PC-3 (cell line): ENCODE measurements around the gene UBE2G1. TPM values are rescaled to one million over a fixed set of nuclear protein-coding genes. Genes with fewer than 3 reads are reported as not detected.

ENCODE experiments used
- ATAC-seq: fragments of 200-7000 bp; cut with Tn5 transposase; 2 replicates; pipeline ENCODE4 v1.9.1; 2020; ENCODE audit warnings: mild to moderate bottlenecking, moderate library complexity
- BruUV-seq: library from RNA; stranded (reverse); fragments of 400-500 nt; replicated peaks from 2 replicates; lab custom pipeline; 2021; lab: Mats Ljungman, UMichigan
- CTCF ChIA-PET: fragments of 300-600 bp; sonication (Branson Sonifier 250); formaldehyde crosslinking; loops from one replicate; lab custom pipeline; 2022; ENCODE audit warnings: antibody characterized with exemption; lab: Charles Lee
- POLR2A ChIA-PET: fragments of 300-600 bp; sonication (Branson Sonifier 250); formaldehyde crosslinking; loops from one replicate; lab custom pipeline; 2022; ENCODE audit warnings: antibody characterized with exemption; ENCODE audit not compliant: unreplicated experiment; lab: Charles Lee
- DNase-seq: peaks from one replicate; pipeline ENCODE4 v3.0.0-alpha.2; 2015
- H2AFZ ChIP-seq: fragments of 300-600 bp; sonication (generic); 2 replicates; pipeline ENCODE4 v1.6.0; 2016; ENCODE audit warnings: antibody characterized with exemption, low read length
- H3F3A ChIP-seq: fragments of 300-600 bp; sonication (generic); one replicate; pipeline ENCODE4 v1.6.0; 2017; ENCODE audit warnings: antibody characterized with exemption, low read length, control low read depth, mild to moderate bottlenecking; ENCODE audit not compliant: unreplicated experiment
- H3K27ac ChIP-seq: fragments of 300-600 bp; sonication (generic); 2 replicates; pipeline ENCODE4 v1.5.1; 2016; ENCODE audit warnings: mild to moderate bottlenecking, low read length
- H3K27me3 ChIP-seq: fragments of 300-600 bp; sonication (generic); 2 replicates; pipeline ENCODE4 v1.6.1; 2016; ENCODE audit warnings: low read length, mixed read lengths
- H3K36me3 ChIP-seq: fragments of 300-600 bp; sonication (generic); 2 replicates; pipeline ENCODE4 v1.6.1; 2016; ENCODE audit warnings: low read depth, mixed run types, low read length, mixed read lengths
- H3K4me1 ChIP-seq: fragments of 300-600 bp; sonication (generic); 2 replicates; pipeline ENCODE4 v1.5.1; 2016; ENCODE audit warnings: low read length; ENCODE audit not compliant: insufficient read depth
- H3K4me2 ChIP-seq: fragments of 300-600 bp; sonication (generic); 2 replicates; pipeline ENCODE4 v1.6.0; 2016; ENCODE audit warnings: low read length
- H3K4me3 ChIP-seq: fragments of 300-600 bp; sonication (generic); 2 replicates; pipeline ENCODE4 v1.5.1; 2016; ENCODE audit warnings: mild to moderate bottlenecking, low read length, mixed read lengths
- H3K79me2 ChIP-seq: fragments of 300-600 bp; sonication (generic); 2 replicates; pipeline ENCODE4 v1.6.1; 2017; ENCODE audit warnings: low read length, mixed read lengths
- H3K9ac ChIP-seq: fragments of 300-600 bp; sonication (generic); 2 replicates; pipeline ENCODE4 v1.6.0; 2016; ENCODE audit warnings: mild to moderate bottlenecking, low read length
- H3K9me2 ChIP-seq: fragments of 300-600 bp; sonication (generic); replicated peaks from 2 replicates; pipeline ENCODE4 v1.6.1; 2016; ENCODE audit warnings: mixed run types, low read length, mixed read lengths
- H3K9me3 ChIP-seq: fragments of 300-600 bp; sonication (generic); 2 replicates; pipeline ENCODE4 v1.6.1; 2016; ENCODE audit warnings: low read length, mixed read lengths
- H4K20me1 ChIP-seq: fragments of 300-600 bp; sonication (generic); 2 replicates; pipeline ENCODE4 v1.6.1; 2016; ENCODE audit warnings: low read length, mixed read lengths
- CTCF ChIP-seq: fragments of 300-600 bp; sonication (generic); conservative IDR thresholded peaks from 2 replicates; pipeline ENCODE4 v1.5.1; 2017; ENCODE audit warnings: antibody characterized with exemption, low read depth, mild to moderate bottlenecking, low read length
- EZH2 ChIP-seq: fragments of 300-600 bp; sonication (generic); IDR thresholded peaks from one replicate; pipeline ENCODE4 v1.6.1; 2017; ENCODE audit warnings: antibody characterized with exemption, mild to moderate bottlenecking, low read length; ENCODE audit not compliant: unreplicated experiment
- EZH2phosphoT487 ChIP-seq: fragments of 300-600 bp; sonication (generic); IDR thresholded peaks from 2 replicates; pipeline ENCODE4 v1.6.1; 2018; ENCODE audit warnings: mild to moderate bottlenecking, antibody characterized with exemption, low read length, borderline replicate concordance
- intact Hi-C: fragments of 100-400 bp; cut with micrococcal nuclease; formaldehyde crosslinking; loops from 2 replicates; pipeline ENCODE4 v1.9.0; 2023
- total RNA-seq: library from RNA; depleted of rRNA; stranded (reverse); fragments of >200 nt; gene quantifications from 2 replicates; pipeline ENCODE4 v1.2.3, GENCODE V29; 2014

UBE2G1 gene
- total RNA-seq, 1 experiment from 2014 or later, result 35.8 TPM

- intact Hi-C loops, result loop anchor here (10.0 kb wide), 1 partner anchor 47 kb away; the partner anchor contains the start of gene UBE2G1
- Histone ChIP-seq H2AFZ (no peak overlapping the region), H3K9ac (no peak overlapping the region), H3K4me2 (no peak overlapping the region), H3K9me3 (no peaks in the 10 kb centered on the region), H3K79me2 (peaks cover 95% of the 10 kb centered on the region), H3K27me3 (no peaks in the 10 kb centered on the region), H3K4me1 (no peaks in the 10 kb centered on the region), H3K27ac (no peak overlapping the region), H3F3A (no peaks in the 10 kb centered on the region), H4K20me1 (no peaks in the 10 kb centered on the region), H3K9me2 (no peaks in the 10 kb centered on the region), H3K36me3 (no peaks in the 10 kb centered on the region), H3K4me3 (no peak overlapping the region)
- TF ChIP-seq EZH2phosphoT487 (no peak), EZH2 (no peak), CTCF (no peak)
- CTCF ChIA-PET, result interaction anchor here (0.6 kb wide), 1 partner anchor 83 kb away, joined by 3 read pairs; no protein-coding TSS in a partner anchor
- ATAC-seq, result no peak
- BruUV-seq, result no TSS peak
- no peak for DNase-seq
- POLR2A ChIA-PET, result no interaction called here
Observed at GRCh38 chr17:4318186-4318585, 48.3 kb downstream of the UBE2G1 start.

- ATAC-seq (no peak), DNase-seq (no peak)
- ChIA-PET CTCF (interaction anchor here (0.6 kb wide), 1 partner anchor 84 kb away, joined by 3 read pairs; no protein-coding TSS in a partner anchor), POLR2A (no interaction called here)
- H3K9me3 ChIP-seq, result no peaks in the 10 kb centered on the region
- no peaks in the 10 kb centered on the region for H3K36me3 ChIP-seq
- H3K4me1 ChIP-seq, result no peaks in the 10 kb centered on the region
- H3F3A ChIP-seq, result no peaks in the 10 kb centered on the region
- no TSS peak for BruUV-seq
- H3K27me3 ChIP-seq, result no peaks in the 10 kb centered on the region
- peaks cover 95% of the 10 kb centered on the region for H3K79me2 ChIP-seq
- H3K4me2 ChIP-seq, result no peak overlapping the region
- H3K9me2 ChIP-seq, result no peaks in the 10 kb centered on the region
- no peak overlapping the region for H3K27ac ChIP-seq
- H2AFZ ChIP-seq, result no peak overlapping the region
- H3K9ac ChIP-seq, result no peak overlapping the region
- no peaks in the 10 kb centered on the region for H4K20me1 ChIP-seq
- intact Hi-C loops, result loop anchor here (10.0 kb wide), 1 partner anchor 47 kb away; the partner anchor contains the start of gene UBE2G1
- no peak overlapping the region for H3K4me3 ChIP-seq
- no peak for TF ChIP-seq CTCF
- TF ChIP-seq EZH2, result no peak
- no peak for TF ChIP-seq EZH2phosphoT487
Observed at GRCh38 chr17:4317610-4318009, 48.9 kb downstream of the UBE2G1 start.

- no peaks in the 10 kb centered on the region for H3K27me3 ChIP-seq
- H4K20me1 ChIP-seq, result no peaks in the 10 kb centered on the region
- DNase-seq (no peak), ATAC-seq (no peak)
- H3K79me2 ChIP-seq, result peaks cover 95% of the 10 kb centered on the region
- H3K9me2 ChIP-seq, result no peaks in the 10 kb centered on the region
- H2AFZ ChIP-seq, result no peak overlapping the region
- intact Hi-C loops, result loop anchor here (10.0 kb wide), 1 partner anchor 48 kb away; the partner anchor contains the start of gene UBE2G1
- no peaks in the 10 kb centered on the region for H3K9me3 ChIP-seq
- no peak overlapping the region for H3K4me2 ChIP-seq
- H3K36me3 ChIP-seq, result no peaks in the 10 kb centered on the region
- POLR2A ChIA-PET, result no interaction called here
- TF ChIP-seq CTCF, result no peak
- no peak for TF ChIP-seq EZH2
- TF ChIP-seq EZH2phosphoT487, result no peak
- CTCF ChIA-PET, result no interaction called here
- no peak overlapping the region for H3K9ac ChIP-seq
- H3K27ac ChIP-seq, result no peak overlapping the region
- H3K4me3 ChIP-seq, result no peak overlapping the region
- H3F3A ChIP-seq, result no peaks in the 10 kb centered on the region
- H3K4me1 ChIP-seq, result no peaks in the 10 kb centered on the region
- no TSS peak for BruUV-seq
Observed at GRCh38 chr17:4316648-4317047, 49.8 kb downstream of the UBE2G1 start.
